B cell (primary cell): ENCODE measurements around the gene PPCDC.

Experiments
- CTCF ChIP-seq: fragments of 200-600 bp; IDR thresholded peaks from one replicate; pipeline ENCODE4 v1.8.0; 2022; ENCODE audit warnings: antibody characterized with exemption, mild to moderate bottlenecking
- EZH2 ChIP-seq: IDR thresholded peaks from 2 replicates; pipeline ENCODE4 v1.6.1; 2012; ENCODE audit warnings: borderline replicate concordance, low read depth, mild to moderate bottlenecking, moderate library complexity, low read length; ENCODE audit not compliant: insufficient read depth, poor library complexity, severe bottlenecking

GRCh38 chr15:75063338-75063737 lies 39.9 kb downstream of the PPCDC start:
- no peak for TF ChIP-seq EZH2
- TF ChIP-seq CTCF, result no peak
